NCI-H1436 (cell line): Measurements from ENCODE around the gene ALX4.

ENCODE experiments used
- DNase-seq: peaks from one replicate; lab custom pipeline; 2025; lab: John Stamatoyannopoulos, UW

ALX4 gene

DNA sequence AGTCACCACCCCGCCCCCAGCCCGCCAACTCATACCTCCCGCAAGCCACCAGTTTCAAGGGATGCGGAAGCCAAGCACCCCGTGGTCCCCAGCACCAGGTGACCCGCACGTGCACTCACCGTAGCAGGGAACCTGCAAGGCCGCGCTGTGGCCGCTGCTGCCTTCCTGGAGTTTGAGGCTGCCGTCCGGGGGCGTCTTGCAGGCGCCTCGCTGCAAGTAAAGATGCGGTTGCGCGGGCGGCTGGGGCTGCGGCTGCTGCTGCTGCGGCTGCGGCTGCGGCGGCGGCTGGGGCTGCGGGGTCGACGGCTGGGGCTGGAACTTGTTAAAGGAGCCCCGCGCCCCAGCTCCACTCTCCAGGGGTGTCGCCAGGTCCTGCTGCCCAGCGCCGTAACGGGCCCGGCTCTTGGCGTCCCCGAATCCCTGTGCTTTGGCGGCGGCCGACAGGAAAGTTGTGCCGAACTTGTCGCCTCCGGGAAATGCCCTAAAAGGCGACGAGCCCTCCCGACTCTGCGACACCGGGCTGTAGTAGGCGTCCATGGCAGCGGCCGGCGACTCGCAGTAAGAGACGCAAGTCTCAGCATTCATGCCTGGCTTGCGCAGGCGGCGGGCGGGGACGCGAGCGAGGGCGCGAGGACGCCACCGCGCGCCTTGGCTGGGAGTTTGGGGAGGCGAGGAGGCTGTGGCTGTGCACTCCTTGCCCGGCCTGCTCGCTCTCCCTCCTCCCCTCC, at the start of gene ALX4:
TSS of gene ALX4 (minus strand) at position 662 of the 728 bp plus-strand sequence. CDS start at position 585, 77 bp downstream.
- DNase-seq: no peak

DNA sequence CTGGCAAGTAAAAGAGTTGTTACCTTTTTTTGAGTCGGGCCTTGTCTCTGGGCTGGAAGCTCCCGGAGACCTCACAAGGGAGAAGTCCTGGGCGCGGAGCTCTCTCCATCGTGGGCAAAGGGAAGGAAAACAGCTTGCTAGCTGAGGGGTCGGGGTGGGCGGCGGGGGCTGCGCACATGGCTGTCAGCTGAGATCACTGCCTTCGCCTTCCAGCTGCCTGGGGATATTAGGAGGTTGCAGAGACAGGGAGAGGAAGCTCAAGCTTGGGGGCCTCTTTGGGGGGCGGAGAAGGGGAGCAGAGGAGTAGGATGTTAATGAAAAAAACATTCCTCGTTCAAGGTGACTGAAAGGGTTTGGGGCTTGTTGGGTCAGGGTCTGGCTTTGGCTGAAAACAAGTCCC, 49.2 kb upstream of the ALX4 start:
- DNase-seq: no peak

DNA sequence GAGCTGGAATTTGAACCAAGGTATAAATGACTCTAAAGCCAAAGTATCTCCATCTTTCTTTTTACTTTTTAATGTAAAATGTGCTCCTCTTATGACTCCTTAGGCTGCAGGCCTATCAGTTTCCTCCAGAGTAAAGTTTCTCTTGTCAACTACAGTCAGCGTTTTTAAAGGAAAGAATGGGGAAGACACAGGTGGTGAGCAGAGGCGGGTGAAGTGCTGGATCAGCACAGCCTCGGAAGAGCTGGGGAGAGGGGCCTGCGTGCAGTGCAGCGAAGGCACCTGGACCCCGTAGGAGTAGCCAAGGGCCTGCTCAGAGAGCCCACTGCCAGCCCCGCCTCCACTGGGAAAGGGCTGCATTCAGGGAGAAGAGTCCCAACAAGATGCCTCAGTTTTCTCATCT, 48.8 kb upstream of the ALX4 start:
- DNase-seq: no peak

DNA sequence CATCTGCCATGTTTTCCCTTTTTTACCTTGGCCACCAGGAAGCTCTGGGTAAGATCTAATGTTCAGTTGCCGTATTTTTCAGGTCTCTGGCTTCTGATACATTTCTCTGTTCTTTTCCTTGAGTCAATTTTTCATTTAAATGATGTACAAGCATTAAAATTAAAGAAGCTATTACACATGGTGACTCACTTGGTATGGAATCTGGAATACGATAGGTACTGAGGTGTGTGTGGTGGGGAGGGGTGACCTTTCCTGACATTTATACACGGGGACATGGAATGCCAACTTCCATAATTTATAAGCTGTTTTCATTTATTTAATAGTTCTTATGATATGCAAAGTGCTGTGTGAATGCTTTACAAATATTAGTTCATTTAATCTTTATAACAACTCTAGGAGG, 47.8 kb upstream of the ALX4 start:
- no peak for DNase-seq

DNA sequence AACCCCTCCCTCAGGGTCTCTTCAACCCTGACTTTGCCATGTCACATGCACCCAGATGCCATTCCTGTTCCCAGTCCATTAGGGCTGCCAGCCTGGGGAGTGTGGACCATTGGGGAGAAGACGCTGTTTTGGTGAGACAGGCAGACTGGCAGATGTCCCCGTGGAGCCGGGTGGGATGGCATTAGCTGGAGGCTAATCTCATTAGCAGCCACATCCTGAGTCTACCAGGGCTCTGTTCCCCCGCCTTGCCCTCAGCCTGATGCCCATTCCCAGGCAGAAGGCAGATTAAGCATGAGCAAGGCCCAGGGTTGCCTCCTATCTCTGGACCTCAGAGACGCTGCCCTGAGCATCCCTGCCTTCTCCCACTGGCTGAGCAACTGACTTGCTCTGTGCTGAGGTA, 46.4 kb upstream of the ALX4 start:
- no peak for DNase-seq

DNA sequence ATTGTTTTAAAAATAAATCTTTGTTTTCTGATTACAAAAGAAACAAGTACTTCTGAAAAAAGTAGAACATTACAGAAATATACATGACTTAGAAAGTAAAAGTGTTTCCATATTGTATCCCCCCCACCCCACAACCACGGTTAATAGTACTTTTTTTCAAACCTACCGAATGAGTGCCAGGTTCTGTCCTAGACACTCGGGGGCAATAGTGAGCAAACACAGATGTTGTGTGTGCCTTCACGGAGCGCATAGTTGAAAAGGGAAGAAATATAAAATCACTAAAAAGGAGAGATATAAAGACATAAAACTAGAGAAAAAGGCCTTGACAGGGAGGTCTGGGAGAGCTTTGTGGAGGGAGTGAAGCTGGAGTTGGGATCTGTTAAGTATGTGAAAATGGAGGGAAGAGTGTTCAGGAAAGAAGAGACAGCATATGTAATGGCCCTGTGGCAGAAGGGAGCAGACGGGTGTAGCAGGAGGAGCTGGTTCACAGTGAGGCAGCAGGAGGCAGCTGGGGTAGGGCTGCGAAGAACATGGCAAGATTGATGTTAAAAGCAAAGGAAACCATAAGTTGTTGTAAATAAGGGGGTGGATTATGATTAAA, 42.1 kb upstream of the ALX4 start:
- DNase-seq: no peak

DNA sequence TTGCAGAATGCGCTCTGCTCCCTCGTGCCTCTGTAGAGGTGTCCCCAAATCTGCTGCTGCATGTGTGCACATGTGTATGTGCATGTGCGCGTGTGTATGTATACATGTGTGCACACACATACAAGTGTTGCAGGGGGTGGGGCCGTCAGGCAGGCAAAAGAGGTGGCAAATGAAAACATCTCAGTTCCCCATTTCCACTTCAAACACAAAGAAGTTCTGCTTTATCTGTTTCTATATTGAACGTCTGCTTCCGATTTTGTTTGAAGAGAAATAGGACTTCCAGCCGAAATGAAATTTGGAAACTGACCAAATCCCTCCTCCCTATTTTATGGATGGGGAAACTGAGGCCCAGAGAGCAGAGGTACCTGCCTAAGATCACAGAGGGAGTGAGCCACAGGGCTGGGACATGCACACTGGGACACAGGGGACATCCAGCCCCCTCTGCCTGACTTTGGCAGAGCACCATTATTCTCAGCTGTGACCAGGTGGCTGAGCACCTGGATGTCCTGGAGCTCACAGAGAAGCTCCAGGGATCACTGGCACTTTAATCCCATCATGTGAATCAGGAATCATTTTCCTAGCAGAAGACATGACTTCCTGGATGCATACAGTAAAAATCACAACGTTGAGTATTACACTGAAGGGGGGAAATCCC, 41.2 kb upstream of the ALX4 start:
- DNase-seq: no peak

DNA sequence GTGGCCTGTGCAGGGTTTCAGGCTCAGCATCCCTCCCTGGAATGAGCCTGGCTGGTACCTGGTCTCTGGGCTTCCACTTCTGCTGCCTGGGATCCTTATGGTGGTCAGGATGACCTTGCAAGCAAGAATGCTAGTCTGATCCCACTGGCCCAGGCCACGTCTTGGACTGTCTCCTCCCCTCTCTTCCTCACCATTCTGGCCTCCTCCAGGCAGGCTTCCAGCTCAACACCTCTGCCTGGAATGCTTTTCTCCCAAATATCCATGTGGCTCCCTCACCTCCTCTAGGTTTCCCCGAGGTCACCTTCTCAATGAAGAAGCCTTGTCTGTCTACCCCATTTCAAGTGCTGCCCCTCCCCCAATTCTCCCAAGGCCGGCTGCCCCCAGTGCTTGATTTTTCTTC, 39.4 kb upstream of the ALX4 start:
- no peak for DNase-seq

DNA sequence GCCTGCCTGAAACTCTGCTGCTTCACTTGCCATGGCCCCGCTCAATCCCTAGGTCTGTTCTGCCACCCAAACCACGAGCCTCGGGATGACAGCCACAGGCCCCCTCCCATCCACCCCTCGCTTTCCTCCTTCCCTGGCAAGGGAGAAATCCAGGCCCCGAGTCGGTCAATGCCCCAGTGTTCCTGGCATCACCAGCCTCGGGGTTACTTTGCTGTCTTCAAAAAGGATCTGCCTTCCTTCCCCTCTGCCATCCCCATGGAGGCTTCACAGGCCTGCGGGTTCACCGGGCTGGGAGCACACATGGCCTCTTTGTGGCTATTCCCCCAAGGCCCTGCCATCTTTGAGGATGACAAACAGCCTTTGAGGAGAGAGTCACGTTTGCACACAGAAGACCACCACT, 38.8 kb upstream of the ALX4 start:
- no peak for DNase-seq

DNA sequence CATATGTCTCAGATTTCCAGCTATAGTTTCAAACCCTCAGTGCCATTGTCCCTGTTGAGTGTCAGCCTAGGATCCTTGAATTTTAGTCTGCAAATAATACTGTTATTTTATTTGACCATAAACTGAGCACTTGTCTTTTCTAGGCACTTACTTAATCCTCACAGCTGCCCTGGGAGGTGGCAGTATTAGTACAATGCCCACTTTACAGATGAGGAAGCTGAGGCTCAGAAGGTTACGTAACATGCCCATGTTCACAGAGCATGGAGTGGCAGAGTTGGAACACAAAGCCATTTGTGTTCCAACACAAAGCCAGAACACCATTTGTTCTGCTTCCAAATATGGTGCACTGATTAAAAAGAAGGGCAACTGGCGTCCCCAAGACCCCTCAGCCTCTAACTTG, 38.2 kb upstream of the ALX4 start:
- DNase-seq: no peak

DNA sequence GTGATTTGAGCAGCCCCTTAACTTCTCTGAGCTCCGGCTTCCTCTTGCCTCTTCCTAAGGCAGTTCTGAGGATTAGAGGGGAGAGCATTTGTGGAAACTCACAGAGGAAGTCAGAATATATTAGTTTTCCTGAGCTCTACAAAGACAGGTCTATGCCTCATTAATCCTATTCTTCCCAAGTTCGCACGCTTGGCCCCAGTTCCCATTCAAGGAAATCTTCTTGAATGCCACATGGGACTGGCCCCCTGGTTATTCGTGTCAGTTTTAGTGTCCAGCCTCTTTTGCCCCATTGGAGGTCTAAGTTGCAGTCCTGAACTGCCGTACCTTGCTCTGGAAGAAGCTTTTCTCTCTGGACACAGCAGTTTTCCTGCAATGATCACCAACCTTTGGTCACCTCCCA, 37.6 kb upstream of the ALX4 start:
- DNase-seq: no peak

DNA sequence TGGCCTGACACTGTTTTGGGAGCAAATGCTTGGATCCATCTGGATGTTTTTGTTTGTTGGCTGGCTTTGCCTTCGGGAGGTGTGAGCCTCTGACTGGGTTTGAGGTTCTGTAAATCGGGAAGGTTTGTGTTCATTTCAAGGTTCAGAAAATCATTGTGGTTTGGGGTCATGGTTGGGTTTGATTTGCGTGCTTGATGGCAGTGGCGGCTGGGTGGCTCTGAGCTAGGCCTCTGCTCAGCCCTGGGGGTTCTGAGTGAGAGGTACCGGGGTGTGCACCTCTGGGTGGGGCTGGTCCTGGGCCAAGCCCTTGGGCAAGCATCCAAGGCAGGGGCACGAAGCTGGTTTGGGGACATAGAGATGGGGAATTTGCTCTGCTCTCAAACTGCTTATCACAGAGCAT, 37.0 kb upstream of the ALX4 start:
- no peak for DNase-seq

DNA sequence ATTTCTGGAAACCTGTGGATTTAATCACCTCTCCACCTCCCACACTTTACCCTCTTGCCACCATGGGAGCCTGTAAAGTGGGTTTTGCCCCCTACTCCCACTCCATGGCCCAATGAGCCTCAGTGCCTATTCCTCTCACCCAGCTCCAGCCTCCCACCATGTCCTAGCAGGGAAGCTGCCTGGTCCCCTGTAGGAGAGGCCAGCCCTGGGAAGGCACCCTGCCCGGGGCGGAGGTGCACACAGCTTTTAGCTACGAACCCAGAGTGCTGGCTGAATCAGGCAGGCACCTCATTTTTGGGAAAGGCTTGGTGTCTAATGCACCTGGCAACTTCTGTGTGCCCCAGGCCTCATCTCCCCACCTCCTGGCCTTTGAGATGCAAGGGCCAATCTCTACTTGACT, 35.8 kb upstream of the ALX4 start:
- DNase-seq: no peak

DNA sequence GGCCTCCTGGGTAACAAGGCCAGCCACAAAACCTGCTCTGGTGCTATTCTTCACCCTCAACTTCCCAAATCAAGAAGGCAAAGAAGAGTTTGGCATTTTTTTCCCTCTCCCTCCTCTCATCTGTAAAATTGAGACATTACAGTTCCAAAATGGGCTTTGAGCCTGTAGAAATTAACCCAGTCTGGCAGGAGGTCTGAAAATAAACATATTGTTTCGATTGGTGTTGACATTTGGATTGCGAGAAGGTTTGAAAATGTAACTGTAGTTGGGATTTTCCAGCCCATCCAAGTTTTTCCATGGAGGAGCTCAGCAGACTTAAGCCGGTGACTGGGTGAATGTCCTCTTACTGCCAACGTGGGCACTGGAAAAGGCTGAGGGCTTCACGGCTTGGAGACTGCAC, 35.0 kb upstream of the ALX4 start:
- DNase-seq: no peak

DNA sequence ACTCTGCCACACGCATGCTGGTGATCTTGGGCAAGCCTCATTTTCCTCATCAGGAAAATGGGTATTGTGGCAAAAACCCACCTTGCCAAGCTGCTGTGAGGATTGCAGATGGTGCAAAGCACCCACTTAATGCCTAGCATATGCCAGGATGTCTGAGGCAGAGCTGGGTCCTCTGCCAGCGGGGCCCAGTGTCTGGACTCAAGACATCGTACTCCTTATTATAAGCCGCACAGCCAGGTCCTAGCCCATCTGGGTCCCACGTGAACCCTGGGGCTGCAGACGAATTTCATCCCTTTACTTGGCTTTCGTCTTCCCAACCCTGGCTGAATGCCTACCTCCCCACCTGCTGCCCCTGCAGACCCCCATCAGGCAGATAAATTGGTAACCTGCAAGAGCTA, 34.5 kb upstream of the ALX4 start:
- DNase-seq: no peak

DNA sequence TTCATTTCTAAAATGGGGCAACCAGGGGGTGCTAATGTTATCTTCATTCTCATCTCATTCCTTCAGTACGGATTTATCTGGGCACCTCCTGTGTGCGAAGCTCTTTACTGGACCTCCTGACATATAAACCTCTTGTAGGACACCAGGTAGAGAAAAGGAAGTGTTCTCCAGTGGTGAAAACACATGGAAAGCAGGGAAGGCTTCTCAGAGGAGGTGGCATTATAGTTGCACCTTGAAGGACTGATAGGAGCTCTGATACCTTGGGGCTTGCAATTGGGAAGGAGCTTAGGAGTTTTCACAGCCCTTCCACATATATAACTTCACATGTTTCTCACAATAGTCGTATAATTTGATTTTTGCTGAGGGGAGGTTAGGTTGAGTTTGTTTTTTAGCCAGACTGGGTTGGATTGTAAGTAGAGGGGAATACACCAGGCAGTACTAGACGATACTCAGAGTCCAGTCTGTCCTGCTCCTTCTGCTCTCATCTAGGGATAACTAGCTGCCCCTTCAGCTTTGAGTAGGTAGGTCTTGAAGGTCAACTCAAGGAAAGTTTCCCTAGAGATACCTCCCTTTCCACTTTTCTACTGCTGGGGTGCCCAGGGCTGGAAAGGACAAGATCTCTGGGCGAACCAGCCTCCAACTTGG, 34.0 kb upstream of the ALX4 start:
- DNase-seq: no peak

DNA sequence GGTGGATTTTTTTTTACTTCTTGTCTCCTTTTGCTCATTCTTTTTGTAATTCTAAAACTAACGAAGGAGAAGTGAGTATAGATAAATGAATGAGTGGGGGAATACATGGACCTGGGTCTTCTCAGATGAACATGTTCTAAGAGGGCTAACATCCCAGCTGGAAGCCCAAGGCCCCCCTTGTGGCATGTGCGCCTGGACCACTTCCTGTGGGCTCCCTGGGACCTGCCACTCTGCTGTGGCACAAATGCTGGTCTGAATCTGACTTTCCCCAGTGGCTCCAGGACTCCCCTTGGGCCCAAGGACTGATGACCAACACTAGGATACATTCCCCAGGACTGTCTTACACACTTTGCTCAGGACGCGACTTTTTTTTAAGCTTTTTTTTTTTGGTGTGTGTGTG, 32.7 kb upstream of the ALX4 start:
- DNase-seq: no peak

DNA sequence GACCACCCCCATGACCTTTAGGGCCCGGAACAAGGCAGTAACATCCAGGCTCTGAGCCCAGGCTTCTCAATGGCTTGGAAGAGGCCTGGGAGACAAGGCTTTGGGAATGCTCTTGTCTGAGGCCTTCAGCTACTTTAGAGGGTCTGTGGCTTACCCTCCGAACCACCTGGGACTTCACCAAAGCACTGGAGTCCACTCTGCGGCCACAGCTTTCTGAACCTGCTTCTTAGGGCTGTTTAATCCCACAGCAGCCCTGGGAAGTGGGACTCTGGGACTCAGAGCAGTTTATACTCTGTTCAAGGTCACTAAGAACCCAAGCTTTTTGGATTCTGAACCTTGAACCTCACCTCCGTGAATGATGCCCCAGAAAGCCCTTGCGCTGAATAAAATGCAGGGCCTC, 30.7 kb upstream of the ALX4 start:
- DNase-seq: no peak

DNA sequence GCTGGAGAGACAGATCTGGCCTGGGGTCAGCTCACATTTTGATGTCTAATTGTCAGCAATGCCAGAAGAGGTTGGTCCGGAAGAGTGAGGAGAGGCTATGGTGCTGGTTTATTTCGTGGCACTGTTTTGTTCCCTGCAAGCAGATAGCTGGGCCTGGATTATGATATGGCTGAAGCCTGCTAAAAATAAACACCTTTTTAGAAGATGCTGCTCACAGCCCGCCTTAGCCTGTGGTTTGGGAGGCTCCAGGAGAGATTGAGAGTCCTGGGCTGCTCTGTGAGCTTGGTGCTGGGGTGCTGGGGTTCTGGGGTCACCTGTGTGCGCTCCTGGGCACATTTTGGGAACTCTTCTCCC, 29.6 kb upstream of the ALX4 start:
- no peak for DNase-seq

DNA sequence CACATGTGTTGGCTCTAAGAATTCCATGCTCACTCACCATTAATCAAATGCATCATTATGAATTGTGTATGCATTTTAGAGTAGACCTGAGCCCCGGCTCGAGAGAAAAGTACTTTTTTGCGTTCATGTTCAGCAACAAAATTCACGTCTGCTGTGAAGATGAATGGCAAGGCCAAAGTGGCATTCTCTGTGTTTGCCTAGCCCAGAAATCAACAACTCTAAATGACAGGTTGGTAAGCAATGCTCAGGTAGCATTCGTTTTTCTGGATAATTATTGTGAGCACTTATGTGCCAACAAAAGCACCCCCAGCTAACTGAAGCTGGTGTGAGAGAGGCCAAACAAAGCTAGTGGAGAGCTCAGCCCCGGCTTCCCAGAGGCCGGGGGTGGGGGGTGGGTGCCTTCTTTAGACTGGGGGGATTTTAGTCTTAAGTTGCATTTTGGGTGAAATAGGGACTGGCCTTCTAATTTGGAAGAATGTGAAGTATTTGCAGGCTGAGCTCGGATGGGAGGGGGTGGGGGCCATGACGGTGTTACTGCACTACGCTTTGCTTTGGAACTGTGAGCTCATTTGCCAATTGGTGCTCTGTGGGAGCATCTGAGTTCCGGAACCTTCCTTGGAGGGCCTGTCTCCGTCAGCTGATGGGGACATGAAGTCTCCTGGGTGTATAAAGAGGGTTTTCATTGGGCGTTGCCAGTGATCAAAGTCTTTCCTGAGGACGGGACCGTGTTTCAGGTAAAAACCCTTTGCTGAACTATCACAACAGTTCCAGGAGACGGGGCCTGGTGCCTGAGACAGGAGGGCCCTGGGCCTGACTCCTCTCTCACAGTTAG, 29.0 kb upstream of the ALX4 start:
- peak; percentile 11 for DNase-seq

DNA sequence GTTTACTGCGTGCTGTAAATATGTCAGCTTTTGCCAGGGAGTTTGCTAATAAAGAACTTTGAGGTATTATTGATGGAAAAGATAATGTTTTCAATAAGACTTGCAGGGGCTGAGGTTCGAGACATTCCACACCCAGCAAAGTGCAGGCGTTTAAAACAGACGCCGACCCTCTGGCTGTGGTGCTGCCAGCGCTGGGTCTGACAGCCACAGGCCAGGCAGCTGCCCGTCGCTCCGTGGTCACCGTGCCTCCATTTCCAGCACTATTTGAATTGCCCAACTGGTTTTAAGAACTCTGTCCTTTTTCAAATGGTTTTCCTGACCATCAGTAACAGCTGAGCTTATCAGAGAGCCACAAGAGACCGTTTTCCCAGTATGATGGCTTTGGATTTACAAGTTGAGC, 28.1 kb upstream of the ALX4 start:
- DNase-seq: no peak

DNA sequence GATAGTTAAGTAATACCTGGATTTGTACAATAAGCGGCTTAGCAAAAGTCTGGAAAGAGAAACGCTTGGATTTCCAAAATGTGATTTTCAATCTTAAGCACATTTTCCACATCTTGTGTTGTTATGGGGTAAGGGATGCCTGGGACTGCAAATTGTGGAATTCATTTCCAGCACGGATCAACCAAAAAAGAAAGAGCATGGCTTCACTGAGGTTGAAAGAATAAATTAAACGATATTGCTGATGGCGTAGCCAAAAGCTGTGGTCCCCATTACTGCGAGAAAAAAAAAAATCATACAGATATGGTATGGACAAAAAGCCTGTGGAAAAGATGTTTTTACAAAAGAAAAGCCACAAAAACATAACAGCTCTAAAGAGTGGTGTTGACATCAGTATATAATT, 26.0 kb upstream of the ALX4 start:
- DNase-seq: no peak
